ENCODE results near the gene ARSI. TPM values are rescaled to one million over a fixed set of nuclear protein-coding genes. Genes with fewer than 3 reads are reported as not detected.

ARSI gene
- total and polyA plus RNA-seq, 5 donors from 2014 or later: not detected

GRCh38 chr5:150317048-150318003, 14.6 kb upstream of the ARSI start:
- H3K27ac Mint-ChIP-seq: no peak overlapping the region
- Histone ChIP-seq H3K4me3 (ENCODE audit: low read depth, low read length) (no peak overlapping the region), H3K27ac (ENCODE audit: insufficient read depth, low read length, poor library complexity, severe bottlenecking) (no peak overlapping the region), H3K27me3 (ENCODE audit: control insufficient read depth, insufficient read depth, low read length) (peaks cover 3% of the 10 kb centered on the region), H3K4me1 (ENCODE audit: control insufficient read depth, insufficient read depth, low read length, poor library complexity, severe bottlenecking) (no peaks in the 10 kb centered on the region), H3K36me3 (ENCODE audit: control insufficient read depth, insufficient read depth, low read length) (no peaks in the 10 kb centered on the region), H3K9me3 (ENCODE audit: control insufficient read depth in 2 of 2, low read length in 2 of 2) (no peaks in the 10 kb centered on the region)
- no peaks in the 10 kb centered on the region for H3K36me3 Mint-ChIP-seq
- ATAC-seq (ENCODE audit: low read depth in 2 of 2) (no peak), DNase-seq (no peak)
- no peaks in the 10 kb centered on the region for H3K4me1 Mint-ChIP-seq
- peaks cover 14% of the 10 kb centered on the region for H3K27me3 Mint-ChIP-seq
- H3K4me3 Mint-ChIP-seq: no peak overlapping the region
- H3K9me3 Mint-ChIP-seq: peaks cover 0 to 2% (median 0%) of the 10 kb centered on the region in 7 donors

- H3K36me3 Mint-ChIP-seq: no peaks in the 10 kb centered on the region
- no peaks in the 10 kb centered on the region for H3K9me3 ChIP-seq (ENCODE audit: control insufficient read depth in 2 of 2, low read length in 2 of 2)
- no peak overlapping the region for H3K27ac Mint-ChIP-seq
- no peaks in the 10 kb centered on the region for H3K4me1 ChIP-seq (ENCODE audit: control insufficient read depth, insufficient read depth, low read length, poor library complexity, severe bottlenecking)
- H3K27me3 Mint-ChIP-seq: peaks cover 17% of the 10 kb centered on the region
- no peak overlapping the region for H3K4me3 Mint-ChIP-seq
- no peak overlapping the region for H3K4me3 ChIP-seq (ENCODE audit: low read depth, low read length)
- DNase-seq (no peak), ATAC-seq (ENCODE audit: low read depth in 2 of 2) (no peak)
- H3K4me1 Mint-ChIP-seq: no peaks in the 10 kb centered on the region
- no peak overlapping the region for H3K27ac ChIP-seq (ENCODE audit: insufficient read depth, low read length, poor library complexity, severe bottlenecking)
- H3K36me3 ChIP-seq (ENCODE audit: control insufficient read depth, insufficient read depth, low read length): no peaks in the 10 kb centered on the region
- peaks cover 0 to 1% (median 0%) of the 10 kb centered on the region in 7 donors for H3K9me3 Mint-ChIP-seq
- H3K27me3 ChIP-seq (ENCODE audit: control insufficient read depth, insufficient read depth, low read length): peaks cover 3% of the 10 kb centered on the region
These were observed 13.6 kb upstream of the ARSI start for GRCh38 chr5:150316320-150316719.

DNA sequence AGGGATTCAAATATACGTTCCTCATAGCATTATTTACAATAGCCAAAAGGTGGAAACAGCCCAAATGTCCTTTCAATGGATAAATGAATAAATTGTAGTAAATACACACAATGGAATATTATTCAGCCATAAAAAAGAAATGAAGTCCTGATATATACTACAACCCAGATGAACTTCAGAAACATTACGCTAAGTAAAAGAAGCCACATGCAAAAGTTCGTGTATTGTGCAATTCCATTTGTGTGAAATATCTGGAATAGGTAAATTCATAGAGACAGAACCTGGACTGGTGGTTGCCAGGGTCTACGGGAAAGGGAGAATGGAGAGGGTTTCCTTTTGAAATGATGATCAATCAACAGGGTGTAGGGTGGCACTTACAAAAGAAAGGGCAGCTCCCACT, 12.5 kb upstream of the ARSI start:
- Mint-ChIP-seq H3K36me3 (no peaks in the 10 kb centered on the region), H3K9me3 (no peaks in the 10 kb centered on the region), H3K27me3 (peaks cover 18% of the 10 kb centered on the region), H3K4me3 (no peak overlapping the region), H3K4me1 (no peaks in the 10 kb centered on the region), H3K27ac (no peak overlapping the region)
- ATAC-seq (ENCODE audit: low read depth in 2 of 2) (no peak), DNase-seq (no peak)
- H3K27ac ChIP-seq (ENCODE audit: insufficient read depth, low read length, poor library complexity, severe bottlenecking): no peak overlapping the region
- H3K36me3 ChIP-seq (ENCODE audit: control insufficient read depth, insufficient read depth, low read length): no peaks in the 10 kb centered on the region
- no peak overlapping the region for H3K4me3 ChIP-seq (ENCODE audit: low read depth, low read length)
- H3K27me3 ChIP-seq (ENCODE audit: control insufficient read depth, insufficient read depth, low read length): peaks cover 3% of the 10 kb centered on the region
- H3K4me1 ChIP-seq (ENCODE audit: control insufficient read depth, insufficient read depth, low read length, poor library complexity, severe bottlenecking): no peaks in the 10 kb centered on the region
- H3K9me3 ChIP-seq (ENCODE audit: control insufficient read depth in 2 of 2, low read length in 2 of 2): no peaks in the 10 kb centered on the region

- no peaks in the 10 kb centered on the region for H3K4me1 ChIP-seq (ENCODE audit: control insufficient read depth, insufficient read depth, low read length, poor library complexity, severe bottlenecking)
- H3K9me3 ChIP-seq (ENCODE audit: control insufficient read depth in 2 of 2, low read length in 2 of 2): no peaks in the 10 kb centered on the region
- Mint-ChIP-seq H3K27me3 (peaks cover 22% of the 10 kb centered on the region), H3K36me3 (no peaks in the 10 kb centered on the region), H3K4me3 (no peak overlapping the region), H3K27ac (no peak overlapping the region), H3K9me3 (no peaks in the 10 kb centered on the region), H3K4me1 (no peaks in the 10 kb centered on the region)
- H3K36me3 ChIP-seq (ENCODE audit: control insufficient read depth, insufficient read depth, low read length): no peaks in the 10 kb centered on the region
- H3K4me3 ChIP-seq (ENCODE audit: low read depth, low read length): no peak overlapping the region
- H3K27ac ChIP-seq (ENCODE audit: insufficient read depth, low read length, poor library complexity, severe bottlenecking): no peak overlapping the region
- ATAC-seq (ENCODE audit: low read depth in 2 of 2) (no peak), DNase-seq (no peak)
- H3K27me3 ChIP-seq (ENCODE audit: control insufficient read depth, insufficient read depth, low read length): peaks cover 3% of the 10 kb centered on the region
These were observed 11.4 kb upstream of the ARSI start for GRCh38 chr5:150313921-150314716.

- Mint-ChIP-seq H3K27me3 (peaks cover 22% of the 10 kb centered on the region), H3K27ac (no peak overlapping the region), H3K36me3 (no peaks in the 10 kb centered on the region), H3K4me3 (no peak overlapping the region), H3K9me3 (no peaks in the 10 kb centered on the region), H3K4me1 (no peaks in the 10 kb centered on the region)
- no peaks in the 10 kb centered on the region for H3K4me1 ChIP-seq (ENCODE audit: control insufficient read depth, insufficient read depth, low read length, poor library complexity, severe bottlenecking)
- H3K9me3 ChIP-seq (ENCODE audit: control insufficient read depth in 2 of 2, low read length in 2 of 2): no peaks in the 10 kb centered on the region
- DNase-seq (no peak), ATAC-seq (ENCODE audit: low read depth in 2 of 2) (no peak)
- no peak overlapping the region for H3K4me3 ChIP-seq (ENCODE audit: low read depth, low read length)
- no peaks in the 10 kb centered on the region for H3K36me3 ChIP-seq (ENCODE audit: control insufficient read depth, insufficient read depth, low read length)
- H3K27me3 ChIP-seq (ENCODE audit: control insufficient read depth, insufficient read depth, low read length): peaks cover 3% of the 10 kb centered on the region
- H3K27ac ChIP-seq (ENCODE audit: insufficient read depth, low read length, poor library complexity, severe bottlenecking): no peak overlapping the region
These were observed 10.8 kb upstream of the ARSI start for GRCh38 chr5:150313501-150313900.

DNA sequence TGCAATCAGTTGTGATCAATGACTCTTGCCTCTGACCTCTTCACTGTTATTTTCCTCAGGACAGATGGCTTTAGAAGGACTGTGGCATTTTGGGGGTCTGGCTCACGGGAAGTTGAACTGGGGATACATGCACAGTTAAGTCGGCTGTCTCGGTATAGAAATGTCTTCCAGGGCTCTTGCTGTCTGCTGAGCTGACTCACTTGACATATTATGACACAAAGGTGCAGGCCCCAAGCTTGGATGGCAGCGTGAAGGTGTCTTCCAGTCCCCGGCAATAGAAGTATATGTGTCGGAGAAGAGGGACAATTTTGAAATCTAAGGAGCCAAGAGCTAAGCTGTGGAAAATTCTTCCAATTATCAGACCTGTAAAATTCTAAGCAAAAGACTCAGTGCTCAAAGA, 9.8 kb upstream of the ARSI start:
- ATAC-seq (ENCODE audit: low read depth in 2 of 2) (no peak), DNase-seq (no peak)
- Histone ChIP-seq H3K4me1 (ENCODE audit: control insufficient read depth, insufficient read depth, low read length, poor library complexity, severe bottlenecking) (no peaks in the 10 kb centered on the region), H3K4me3 (ENCODE audit: low read depth, low read length) (no peak overlapping the region), H3K27me3 (ENCODE audit: control insufficient read depth, insufficient read depth, low read length) (peaks cover 3% of the 10 kb centered on the region), H3K9me3 (ENCODE audit: control insufficient read depth in 2 of 2, low read length in 2 of 2) (no peaks in the 10 kb centered on the region), H3K27ac (ENCODE audit: insufficient read depth, low read length, poor library complexity, severe bottlenecking) (no peak overlapping the region), H3K36me3 (ENCODE audit: control insufficient read depth, insufficient read depth, low read length) (no peaks in the 10 kb centered on the region)
- Mint-ChIP-seq H3K27me3 (peaks cover 23% of the 10 kb centered on the region), H3K9me3 (no peaks in the 10 kb centered on the region), H3K27ac (no peak overlapping the region), H3K4me1 (no peaks in the 10 kb centered on the region), H3K4me3 (no peak overlapping the region), H3K36me3 (no peaks in the 10 kb centered on the region)

DNA sequence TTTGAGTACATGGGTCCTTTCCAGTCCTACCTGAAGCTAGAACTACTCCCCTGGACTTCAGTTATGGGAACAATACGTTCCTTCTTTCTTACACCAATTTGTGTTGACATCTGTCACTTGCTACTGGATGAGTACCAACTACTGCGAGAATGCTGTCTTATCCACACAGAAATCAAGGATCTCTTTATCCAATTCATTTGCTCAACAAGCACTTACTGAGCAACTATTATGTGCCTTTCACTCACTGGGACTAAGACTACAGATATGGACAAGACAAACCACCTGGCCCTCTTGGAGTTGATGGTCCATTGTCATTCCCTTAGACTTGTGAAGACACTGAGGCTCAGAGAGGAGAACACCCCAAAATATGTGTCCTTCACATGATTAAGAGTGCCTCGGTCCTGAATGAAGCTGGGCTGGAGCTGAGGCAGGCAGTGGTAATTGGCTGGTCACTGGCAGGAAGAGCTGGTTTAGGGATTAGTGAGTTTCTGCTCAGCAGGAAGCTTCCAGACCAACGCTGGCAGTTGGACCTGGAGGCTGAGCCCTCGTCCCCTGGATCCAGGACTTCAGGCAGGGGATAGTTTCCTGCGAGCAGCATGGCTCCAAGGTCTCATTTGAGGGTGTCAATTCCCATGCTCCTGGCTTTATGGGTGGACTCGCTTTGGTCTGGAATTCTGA, 8.4 kb upstream of the ARSI start:
- Mint-ChIP-seq H3K4me3 (no peak overlapping the region), H3K27me3 (peaks cover 26% of the 10 kb centered on the region), H3K4me1 (no peaks in the 10 kb centered on the region), H3K27ac (no peak overlapping the region), H3K9me3 (peaks cover 0 to 3% (median 0%) of the 10 kb centered on the region in 7 donors), H3K36me3 (no peaks in the 10 kb centered on the region)
- Histone ChIP-seq H3K4me1 (ENCODE audit: control insufficient read depth, insufficient read depth, low read length, poor library complexity, severe bottlenecking) (no peaks in the 10 kb centered on the region), H3K4me3 (ENCODE audit: low read depth, low read length) (no peak overlapping the region), H3K27me3 (ENCODE audit: control insufficient read depth, insufficient read depth, low read length) (peaks cover 3% of the 10 kb centered on the region), H3K9me3 (ENCODE audit: control insufficient read depth in 2 of 2, low read length in 2 of 2) (no peaks in the 10 kb centered on the region), H3K36me3 (ENCODE audit: control insufficient read depth, insufficient read depth, low read length) (no peaks in the 10 kb centered on the region), H3K27ac (ENCODE audit: insufficient read depth, low read length, poor library complexity, severe bottlenecking) (no peak overlapping the region)
- ATAC-seq (ENCODE audit: low read depth in 2 of 2) (no peak), DNase-seq (no peak)
